Hepatocyte (in vitro differentiated cells): ENCODE results near the gene NOL3. TPM values are rescaled to one million over a fixed set of nuclear protein-coding genes. Genes with fewer than 3 reads are reported as not detected.

Experiments used
- DNase-seq: peaks from one replicate; pipeline ENCODE4 v3.0.0-alpha.2; 2016; ENCODE audit warnings: low spot score
- H2AFZ ChIP-seq: fragments of 200-600 bp; sonication (generic); 2 replicates; pipeline ENCODE4 v1.6.0; 2016; ENCODE audit warnings: antibody characterized with exemption, mild to moderate bottlenecking
- H3K27ac ChIP-seq: fragments of 200-600 bp; sonication (generic); 2 replicates; pipeline ENCODE4 v1.5.1; 2016; ENCODE audit warnings: mild to moderate bottlenecking
- H3K27me3 ChIP-seq: fragments of 200-600 bp; sonication (generic); 2 replicates; pipeline ENCODE4 v1.6.1; 2016
- H3K36me3 ChIP-seq: fragments of 200-600 bp; sonication (generic); replicated peaks from 2 replicates; pipeline ENCODE4 v1.5.1; 2016; ENCODE audit warnings: low read depth; ENCODE audit not compliant: insufficient read depth
- H3K4me1 ChIP-seq: fragments of 200-600 bp; sonication (generic); 2 replicates; pipeline ENCODE4 v1.5.1; 2016; ENCODE audit warnings: mild to moderate bottlenecking, moderate library complexity; ENCODE audit not compliant: insufficient read depth
- H3K4me2 ChIP-seq: fragments of 200-600 bp; sonication (generic); 2 replicates; pipeline ENCODE4 v1.6.0; 2016
- H3K4me3 ChIP-seq: fragments of 200-600 bp; sonication (generic); 2 replicates; pipeline ENCODE4 v1.5.1; 2016; ENCODE audit warnings: mild to moderate bottlenecking
- H3K79me2 ChIP-seq: fragments of 200-600 bp; sonication (generic); 2 replicates; pipeline ENCODE4 v1.6.0; 2017; ENCODE audit warnings: mild to moderate bottlenecking
- H3K9me2 ChIP-seq: fragments of 200-600 bp; sonication (generic); replicated peaks from 2 replicates; pipeline ENCODE4 v1.6.0; 2017; ENCODE audit warnings: mild to moderate bottlenecking; ENCODE audit not compliant: insufficient read depth
- H3K9me3 ChIP-seq: fragments of 200-600 bp; sonication (generic); 2 replicates; pipeline ENCODE4 v1.5.1; 2016; ENCODE audit warnings: low read depth, mild to moderate bottlenecking
- H4K20me1 ChIP-seq: fragments of 200-600 bp; sonication (generic); 2 replicates; pipeline ENCODE4 v1.6.0; 2016; ENCODE audit warnings: mild to moderate bottlenecking; ENCODE audit not compliant: insufficient read depth, poor library complexity, severe bottlenecking
- EZH2 ChIP-seq: fragments of 200-600 bp; sonication (generic); IDR thresholded peaks from 2 replicates; pipeline ENCODE4 v1.6.1; 2016; ENCODE audit warnings: antibody characterized with exemption, mild to moderate bottlenecking, borderline replicate concordance
- EZH2phosphoT487 ChIP-seq: fragments of 200-600 bp; sonication (generic); IDR thresholded peaks from one replicate; pipeline ENCODE4 v1.6.1; 2018; ENCODE audit warnings: antibody characterized with exemption, mild to moderate bottlenecking, low read depth, moderate library complexity; ENCODE audit not compliant: unreplicated experiment, severe bottlenecking
- WGBS: methylation state at CpG from one replicate; pipeline ENCODE4 v1.1.6; 2016; ENCODE audit warnings: low lambda C conversion rate; ENCODE audit errors: missing lambda C conversion rate; 5-methylcytosine and 5-hydroxymethylcytosine counted together
- polyA plus RNA-seq: library from polyadenylated mRNA; unstranded; fragments of >200 nt; fragmentation: Nextera tagmentation; extraction: Ambion mirVana; gene quantifications from 2 replicates; pipeline ENCODE4 v1.2.1, GENCODE V29; 2016
- total RNA-seq: library from RNA; depleted of rRNA; stranded (reverse); fragments of >200 nt; gene quantifications from 2 replicates; pipeline ENCODE4 v1.2.3, GENCODE V29; 2014
- TF ChIP-seq, protein P1 (sequence below): fragments of 200-600 bp; sonication (generic); IDR thresholded peaks from 2 replicates; pipeline ENCODE4 v1.5.1; 2016; ENCODE audit warnings: antibody characterized with exemption, mild to moderate bottlenecking; ENCODE audit not compliant: poor library complexity

NOL3 gene
- total and polyA plus RNA-seq, 2 experiments from 2014 or later, result 9.3 to 10.9 TPM

- Histone ChIP-seq H4K20me1 (no peaks in the 10 kb centered on the region), H2AFZ (no peak overlapping the region), H3K4me1 (no peaks in the 10 kb centered on the region), H3K4me2 (no peak overlapping the region), H3K27me3 (no peaks in the 10 kb centered on the region), H3K9me2 (no peaks in the 10 kb centered on the region), H3K9me3 (no peaks in the 10 kb centered on the region), H3K36me3 (no peaks in the 10 kb centered on the region), H3K27ac (no peak overlapping the region), H3K79me2 (no peaks in the 10 kb centered on the region), H3K4me3 (no peak overlapping the region)
- TF ChIP-seq EZH2phosphoT487, result no peak
- TF ChIP-seq, protein P1, sequence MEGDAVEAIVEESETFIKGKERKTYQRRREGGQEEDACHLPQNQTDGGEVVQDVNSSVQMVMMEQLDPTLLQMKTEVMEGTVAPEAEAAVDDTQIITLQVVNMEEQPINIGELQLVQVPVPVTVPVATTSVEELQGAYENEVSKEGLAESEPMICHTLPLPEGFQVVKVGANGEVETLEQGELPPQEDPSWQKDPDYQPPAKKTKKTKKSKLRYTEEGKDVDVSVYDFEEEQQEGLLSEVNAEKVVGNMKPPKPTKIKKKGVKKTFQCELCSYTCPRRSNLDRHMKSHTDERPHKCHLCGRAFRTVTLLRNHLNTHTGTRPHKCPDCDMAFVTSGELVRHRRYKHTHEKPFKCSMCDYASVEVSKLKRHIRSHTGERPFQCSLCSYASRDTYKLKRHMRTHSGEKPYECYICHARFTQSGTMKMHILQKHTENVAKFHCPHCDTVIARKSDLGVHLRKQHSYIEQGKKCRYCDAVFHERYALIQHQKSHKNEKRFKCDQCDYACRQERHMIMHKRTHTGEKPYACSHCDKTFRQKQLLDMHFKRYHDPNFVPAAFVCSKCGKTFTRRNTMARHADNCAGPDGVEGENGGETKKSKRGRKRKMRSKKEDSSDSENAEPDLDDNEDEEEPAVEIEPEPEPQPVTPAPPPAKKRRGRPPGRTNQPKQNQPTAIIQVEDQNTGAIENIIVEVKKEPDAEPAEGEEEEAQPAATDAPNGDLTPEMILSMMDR, result no peak
- TF ChIP-seq EZH2, result no peak
- no peak for DNase-seq
- 96% methylated on average over 8 of the region's 8 CpGs for WGBS
Observed at GRCh38 chr16:67206129-67206837, 35.9 kb downstream of the NOL3 start.

- Histone ChIP-seq H3K4me3 (no peak overlapping the region), H3K4me1 (no peaks in the 10 kb centered on the region), H3K27me3 (no peaks in the 10 kb centered on the region), H3K9me3 (no peaks in the 10 kb centered on the region), H3K79me2 (no peaks in the 10 kb centered on the region), H3K36me3 (no peaks in the 10 kb centered on the region), H3K4me2 (no peak overlapping the region), H3K9me2 (no peaks in the 10 kb centered on the region), H2AFZ (no peak overlapping the region), H3K27ac (no peak overlapping the region), H4K20me1 (no peaks in the 10 kb centered on the region)
- TF ChIP-seq, protein P1, result no peak
- TF ChIP-seq EZH2phosphoT487 (no peak), EZH2 (no peak)
- no peak for DNase-seq
- WGBS, result 73% methylated on average over 3 of the region's 3 CpGs
Observed at GRCh38 chr16:67206838-67207248, 36.5 kb downstream of the NOL3 start.

DNA sequence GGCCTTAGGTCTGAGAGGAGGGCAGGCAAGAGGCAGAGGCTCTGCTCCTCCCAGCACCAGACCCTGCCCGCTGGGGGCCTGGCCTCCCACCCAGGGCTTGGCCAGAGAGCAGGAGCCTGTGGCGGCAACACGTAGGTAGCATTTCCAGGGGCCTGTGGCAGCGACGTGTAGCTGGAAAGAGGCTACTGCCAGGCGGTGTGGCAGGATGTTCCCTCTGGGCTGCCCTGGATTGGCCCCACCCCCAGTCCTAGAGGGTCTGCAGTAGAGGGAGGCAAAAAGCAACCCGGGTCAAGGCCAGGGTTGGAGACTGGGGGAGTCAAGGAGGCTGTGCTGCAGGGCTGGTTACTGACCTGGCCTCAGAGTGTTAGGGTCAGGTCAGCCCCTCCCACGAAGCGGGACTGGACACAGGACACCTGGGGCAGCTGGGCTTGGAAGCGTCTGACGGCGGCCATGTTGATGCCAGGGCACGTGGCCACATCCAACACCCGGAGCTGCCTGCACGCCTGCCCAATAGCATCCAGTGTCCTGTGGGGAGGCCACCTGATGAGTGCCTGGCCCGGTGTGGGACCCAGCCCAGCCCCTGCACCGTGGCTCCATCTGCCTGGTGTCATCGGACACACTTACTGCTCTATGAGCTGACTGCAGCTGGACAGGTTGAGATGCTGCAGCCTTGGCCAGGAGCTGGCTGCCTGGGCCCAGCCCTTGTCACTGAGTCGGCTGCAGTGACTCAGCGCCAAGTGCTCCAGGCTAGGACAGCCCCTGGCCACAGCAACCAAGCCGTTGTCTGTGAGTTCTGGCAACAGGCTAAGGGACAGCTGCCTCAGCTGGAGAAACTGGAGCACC is 37.1 kb downstream of the NOL3 start:
- H3K4me1 ChIP-seq, result no peaks in the 10 kb centered on the region
- no peak overlapping the region for H3K4me2 ChIP-seq
- DNase-seq, result no peak
- no peak overlapping the region for H2AFZ ChIP-seq
- WGBS, result 75% methylated on average over 21 of the region's 21 CpGs
- no peaks in the 10 kb centered on the region for H3K9me2 ChIP-seq
- no peaks in the 10 kb centered on the region for H3K36me3 ChIP-seq
- H3K27me3 ChIP-seq, result no peaks in the 10 kb centered on the region
- H3K79me2 ChIP-seq, result no peaks in the 10 kb centered on the region
- H3K27ac ChIP-seq, result no peak overlapping the region
- H4K20me1 ChIP-seq, result no peaks in the 10 kb centered on the region
- H3K9me3 ChIP-seq, result no peaks in the 10 kb centered on the region
- TF ChIP-seq EZH2phosphoT487, result no peak
- no peak for TF ChIP-seq EZH2
- TF ChIP-seq, protein P1, result no peak
- H3K4me3 ChIP-seq, result no peak overlapping the region
